Skeletal muscle tissue (tissue), 4 donors: Measurements from ENCODE around the gene DTNB. TPM values are rescaled to one million over a fixed set of nuclear protein-coding genes. Genes with fewer than 3 reads are reported as not detected.
A peak's percentile ranks its signal among the peaks of the same experiment; 100 is the strongest.
"Not testable (repeated sequence)": the region's sequence is repeated elsewhere in the genome, so short reads cannot be mapped to it uniquely, and the experiment has no call there.

Experiments used
- H3K27ac ChIP-seq: one replicate; pipeline ENCODE4 v1.7.0; 2013; ENCODE audit warnings: mild to moderate bottlenecking, low read depth, low read length, inconsistent platforms
- H3K27me3 ChIP-seq, 3 donors: one replicate each; pipeline ENCODE4 v1.7.0; 2013; ENCODE audit warnings: low read length in 3 of 3; ENCODE audit not compliant: control insufficient read depth in 3 of 3, insufficient read depth in 3 of 3
- H3K36me3 ChIP-seq, 3 donors: one replicate each; pipeline ENCODE4 v1.7.0; 2013; ENCODE audit warnings: low read length in 3 of 3; ENCODE audit not compliant: control insufficient read depth in 3 of 3, insufficient read depth in 3 of 3
- H3K4me1 ChIP-seq, 3 donors: one replicate each; pipeline ENCODE4 v1.7.0; 2013; ENCODE audit warnings: low read length in 3 of 3, mild to moderate bottlenecking in 3 of 3; ENCODE audit not compliant: control insufficient read depth in 3 of 3, insufficient read depth in 3 of 3
- H3K4me3 ChIP-seq, 3 donors: one replicate each; pipeline ENCODE4 v1.7.0; 2013; ENCODE audit warnings: low read length in 3 of 3
- H3K9ac ChIP-seq, 3 donors: one replicate each; pipeline ENCODE4 v1.7.0; 2013; ENCODE audit warnings: low read length in 3 of 3, mild to moderate bottlenecking in 3 of 3, moderate library complexity in 2 of 3, low read depth in 1 of 3
- H3K9me3 ChIP-seq, 3 donors: one replicate each; pipeline ENCODE4 v1.7.0; 2013; ENCODE audit warnings: low read length in 3 of 3; ENCODE audit not compliant: control insufficient read depth in 3 of 3
- total RNA-seq: library from RNA; depleted of rRNA; stranded (reverse); fragments of >200 nt; gene quantifications from one replicate; pipeline ENCODE4 v1.2.3, GENCODE V29; 2014
- donor health status: Osteomylitis.

DTNB gene
- total RNA-seq, 1 donor from 2014 or later: 3.1 TPM

DNA sequence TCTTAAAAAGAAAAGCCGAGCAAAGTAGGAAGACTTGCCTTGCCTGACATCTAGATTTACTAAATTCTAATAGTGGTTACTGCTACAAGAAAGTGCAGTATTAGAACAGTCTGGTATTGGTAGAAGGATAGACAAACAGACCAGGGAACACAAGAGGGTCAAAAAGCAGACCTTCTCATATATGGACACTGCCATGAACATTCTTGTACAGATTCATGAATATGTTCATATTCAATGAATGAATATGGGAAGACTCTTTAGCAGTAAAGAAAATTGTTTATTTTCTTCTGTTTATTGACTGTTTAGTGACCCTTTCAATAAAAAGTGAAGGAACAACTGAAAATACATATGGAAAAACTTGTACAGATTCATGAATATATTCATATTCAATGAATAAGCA lies 37.6 kb downstream of the DTNB start:
- Histone ChIP-seq H3K9ac (no peak overlapping the region), H3K4me1 (no peaks in the 10 kb centered on the region), H3K27ac (no peak overlapping the region), H3K27me3 (no peaks in the 10 kb centered on the region), H3K9me3 (no peaks in the 10 kb centered on the region), H3K4me3 (no peak overlapping the region), H3K36me3 (no peaks in the 10 kb centered on the region)

- H3K4me1 ChIP-seq, H3K27me3 ChIP-seq, H3K36me3 ChIP-seq, H3K9me3 ChIP-seq, H3K4me3 ChIP-seq, H3K27ac ChIP-seq, H3K9ac ChIP-seq: not testable (repeated sequence)
Observed at GRCh38 chr2:25633801-25634200, 39.6 kb downstream of the DTNB start.

DNA sequence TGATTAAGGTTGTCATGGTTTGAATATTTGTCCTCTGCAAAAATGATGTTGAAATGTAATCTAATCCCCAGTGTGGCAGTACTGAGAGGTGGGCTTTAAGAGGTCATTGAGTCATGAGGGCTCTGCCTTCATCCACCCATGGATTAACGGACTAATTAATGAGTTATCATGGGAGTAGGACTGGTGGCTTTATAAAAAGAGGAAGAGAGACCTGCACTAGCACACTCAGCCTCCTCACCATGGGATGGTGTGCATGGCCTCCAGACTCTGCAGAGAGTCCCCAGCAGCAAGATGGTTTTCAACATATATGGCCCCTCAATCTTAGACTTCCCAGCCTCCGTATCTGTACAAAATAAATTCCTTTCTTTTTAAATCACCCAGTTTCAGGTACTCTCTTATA lies 41.0 kb downstream of the DTNB start:
- no peaks in the 10 kb centered on the region for H3K36me3 ChIP-seq
- H3K9me3 ChIP-seq: no peaks in the 10 kb centered on the region
- no peak overlapping the region for H3K9ac ChIP-seq
- no peak overlapping the region for H3K4me3 ChIP-seq
- no peaks in the 10 kb centered on the region for H3K4me1 ChIP-seq
- H3K27ac ChIP-seq: no peak overlapping the region
- no peaks in the 10 kb centered on the region for H3K27me3 ChIP-seq

DNA sequence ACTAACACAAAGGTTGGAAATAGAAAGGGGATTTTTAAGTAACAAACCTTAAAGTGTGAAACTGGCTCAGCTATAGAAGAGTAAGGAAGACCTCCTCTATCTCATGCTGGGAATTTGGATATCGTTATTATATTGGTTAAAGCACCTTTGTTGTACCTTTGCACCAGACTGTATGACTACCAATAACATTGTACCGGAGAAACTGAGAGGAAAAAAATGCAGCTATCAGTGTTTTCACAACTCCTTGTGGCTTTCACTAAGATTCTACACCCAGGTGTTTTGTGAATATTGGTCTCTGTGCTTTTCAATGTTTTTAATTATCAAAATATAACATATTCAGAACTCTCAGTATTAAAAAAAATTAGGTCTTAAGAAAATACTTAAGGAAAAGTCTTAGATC lies 48.7 kb downstream of the DTNB start:
- Histone ChIP-seq H3K9me3 (no peaks in the 10 kb centered on the region), H3K9ac (no peak overlapping the region), H3K4me3 (no peak overlapping the region), H3K4me1 (no peaks in the 10 kb centered on the region), H3K27ac (no peak overlapping the region), H3K27me3 (no peaks in the 10 kb centered on the region), H3K36me3 (no peaks in the 10 kb centered on the region)

DNA sequence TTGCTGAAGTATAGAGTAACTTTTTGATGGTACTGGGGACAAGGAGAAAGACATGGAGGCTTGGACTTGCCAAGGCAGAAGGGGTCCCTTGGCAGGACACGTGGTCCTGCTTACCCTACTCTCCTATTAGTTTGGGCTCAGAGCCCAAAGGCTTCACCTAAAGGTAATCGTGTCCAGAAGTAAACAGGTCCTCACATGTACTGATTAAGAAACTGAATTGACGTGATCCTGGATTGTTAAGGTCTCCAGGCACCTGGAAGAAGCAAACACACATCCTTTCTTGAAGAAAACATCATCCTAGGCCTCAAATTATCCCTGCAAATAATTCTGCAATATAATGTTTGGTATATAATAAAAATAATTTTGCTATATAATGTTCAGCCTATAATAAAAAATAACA lies 50.0 kb downstream of the DTNB start:
- H3K27me3 ChIP-seq: no peaks in the 10 kb centered on the region
- no peak overlapping the region for H3K9ac ChIP-seq
- no peaks in the 10 kb centered on the region for H3K4me1 ChIP-seq
- no peaks in the 10 kb centered on the region for H3K9me3 ChIP-seq
- H3K4me3 ChIP-seq: no peak overlapping the region
- H3K36me3 ChIP-seq: no peaks in the 10 kb centered on the region
- no peak overlapping the region for H3K27ac ChIP-seq

- no peaks in the 10 kb centered on the region for H3K9me3 ChIP-seq
- H3K4me1 ChIP-seq: no peaks in the 10 kb centered on the region
- H3K9ac ChIP-seq: no peak overlapping the region
- no peaks in the 10 kb centered on the region for H3K27me3 ChIP-seq
- H3K27ac ChIP-seq: no peak overlapping the region
- no peak overlapping the region for H3K4me3 ChIP-seq
- H3K36me3 ChIP-seq: no peaks in the 10 kb centered on the region
Observed at GRCh38 chr2:25620711-25621110, 52.7 kb downstream of the DTNB start.

- Histone ChIP-seq H3K9me3 (no peaks in the 10 kb centered on the region), H3K9ac (no peak overlapping the region), H3K27me3 (no peaks in the 10 kb centered on the region), H3K4me1 (no peaks in the 10 kb centered on the region), H3K4me3 (no peak overlapping the region), H3K36me3 (no peaks in the 10 kb centered on the region), H3K27ac (no peak overlapping the region)
Observed at GRCh38 chr2:25620077-25620476, 53.3 kb downstream of the DTNB start.

DNA sequence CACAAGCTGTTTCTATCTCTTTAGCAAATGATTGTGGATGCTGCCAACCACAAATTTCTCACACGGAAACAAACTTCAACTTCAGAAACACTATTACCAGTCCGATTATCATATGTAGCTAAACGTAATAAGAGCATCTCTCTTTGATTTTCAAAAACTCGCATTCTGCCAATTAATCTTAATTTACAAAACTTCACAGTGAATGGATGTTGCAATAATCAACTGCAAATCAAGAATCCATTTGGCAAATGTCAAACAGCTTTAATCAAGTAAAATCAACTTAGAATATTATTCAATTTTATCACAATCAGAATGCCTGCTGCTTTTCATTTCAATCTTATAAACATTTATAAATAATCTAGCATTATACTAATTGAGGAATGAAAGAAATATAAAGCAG lies 54.2 kb downstream of the DTNB start:
- H3K4me3 ChIP-seq: no peak overlapping the region
- no peak overlapping the region for H3K9ac ChIP-seq
- no peaks in the 10 kb centered on the region for H3K36me3 ChIP-seq
- H3K9me3 ChIP-seq: no peaks in the 10 kb centered on the region
- H3K4me1 ChIP-seq: no peaks in the 10 kb centered on the region
- H3K27me3 ChIP-seq: no peaks in the 10 kb centered on the region
- H3K27ac ChIP-seq: no peak overlapping the region

DNA sequence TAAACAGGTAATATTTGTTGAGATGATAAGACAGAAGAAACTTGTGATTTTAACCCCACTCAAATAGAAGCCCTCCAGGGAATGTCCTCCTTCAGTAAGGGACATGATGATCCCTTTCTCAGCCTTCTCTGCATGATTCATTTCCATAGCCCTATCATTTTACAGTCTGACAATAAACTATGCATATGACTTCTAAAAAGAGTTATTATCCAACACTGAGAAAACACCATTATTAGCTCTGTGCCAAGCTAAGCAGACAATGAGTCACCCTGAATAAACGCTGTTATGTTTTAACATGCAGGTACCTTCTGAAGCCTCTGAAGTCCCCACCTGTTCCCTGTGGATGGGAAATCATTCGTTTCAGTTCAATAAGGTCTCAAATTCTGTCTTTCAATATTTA lies 54.7 kb downstream of the DTNB start:
- no peaks in the 10 kb centered on the region for H3K36me3 ChIP-seq
- H3K27me3 ChIP-seq: no peaks in the 10 kb centered on the region
- no peaks in the 10 kb centered on the region for H3K9me3 ChIP-seq
- H3K27ac ChIP-seq: peak overlapping the region; percentile 54
- H3K4me3 ChIP-seq: no peak overlapping the region
- no peak overlapping the region for H3K9ac ChIP-seq
- no peaks in the 10 kb centered on the region for H3K4me1 ChIP-seq

DNA sequence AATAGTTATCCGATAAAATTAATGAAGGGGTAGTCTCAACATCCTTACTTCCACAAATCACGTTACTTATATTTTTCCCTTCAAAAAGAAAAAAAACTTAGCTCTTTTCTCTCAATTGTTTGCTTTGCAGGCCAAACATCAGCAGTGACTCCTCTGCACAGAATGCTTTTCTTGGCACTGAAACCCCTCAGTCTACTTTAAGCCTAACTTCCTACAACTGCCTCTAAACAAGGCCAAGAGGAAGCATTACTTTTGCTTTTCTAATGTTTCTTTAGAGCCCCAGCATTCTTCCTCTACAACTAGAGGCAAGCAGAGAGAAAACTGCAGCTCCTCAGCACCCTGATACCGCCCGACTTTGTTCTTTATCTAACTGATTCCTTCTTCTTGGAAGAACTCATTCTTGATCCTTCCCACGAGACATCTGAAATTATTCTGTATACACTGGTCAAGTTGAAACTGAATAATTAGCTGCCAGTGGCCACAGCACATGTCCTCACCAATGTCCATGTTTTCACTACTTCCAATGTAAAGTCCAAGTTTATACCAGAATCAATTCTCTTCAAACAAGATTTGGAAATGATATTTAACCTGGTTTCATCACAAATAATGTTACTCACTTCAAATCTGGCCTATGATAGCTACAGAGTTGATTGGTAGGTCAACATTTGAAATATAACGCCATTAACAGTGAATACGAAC lies 55.3 kb downstream of the DTNB start:
- Histone ChIP-seq H3K27ac (peak overlapping the region; percentile 54), H3K4me1 (no peaks in the 10 kb centered on the region), H3K9ac (no peak overlapping the region), H3K4me3 (no peak overlapping the region), H3K27me3 (no peaks in the 10 kb centered on the region), H3K36me3 (no peaks in the 10 kb centered on the region), H3K9me3 (no peaks in the 10 kb centered on the region)
